Ecto neural progenitor cell (in vitro differentiated cells): ENCODE results near the gene ASL.
"Not testable (repeated sequence)": the region's sequence is repeated elsewhere in the genome, so short reads cannot be mapped to it uniquely, and the experiment has no call there.

ENCODE experiments used
- DNase-seq: peaks from one replicate; pipeline ENCODE4 v3.0.0-alpha.2; 2018; ENCODE audit warnings: low spot score

ASL gene

GRCh38 chr7:66076462-66077329 lies 1.1 kb downstream of the ASL start:
- no peak for DNase-seq

- DNase-seq: no peak
Measured at GRCh38 chr7:66078067-66078466, 2.4 kb downstream of the ASL start.

- DNase-seq: no peak
Measured at GRCh38 chr7:66082083-66082482, 6.5 kb downstream of the ASL start.

- DNase-seq: no peak
Measured at GRCh38 chr7:66082886-66083415, 7.3 kb downstream of the ASL start.

- DNase-seq: no peak
Measured at GRCh38 chr7:66083677-66084076, 8.1 kb downstream of the ASL start.

GRCh38 chr7:66088861-66089838 lies 13.5 kb downstream of the ASL start:
- DNase-seq: no peak

- no peak for DNase-seq
Measured at GRCh38 chr7:66092654-66093053, 17.0 kb downstream of the ASL start.

GRCh38 chr7:66095010-66095409 lies 19.4 kb downstream of the ASL start:
- no peak for DNase-seq

- DNase-seq: no peak
Measured at GRCh38 chr7:66099232-66099550, 23.6 kb downstream of the ASL start.

- DNase-seq: peak; percentile 68
Measured at GRCh38 chr7:66099551-66100407, 24.2 kb downstream of the ASL start.

- no peak for DNase-seq
Measured at GRCh38 chr7:66100408-66101050, 24.9 kb downstream of the ASL start.

- not testable (repeated sequence) for DNase-seq
Measured at GRCh38 chr7:66102168-66102567, 26.5 kb downstream of the ASL start.

GRCh38 chr7:66103994-66104393 lies 28.4 kb downstream of the ASL start:
- DNase-seq: not testable (repeated sequence)

GRCh38 chr7:66105263-66105748 lies 29.7 kb downstream of the ASL start:
- DNase-seq: no peak

- not testable (repeated sequence) for DNase-seq
Measured at GRCh38 chr7:66108410-66108809, 32.8 kb downstream of the ASL start.

- DNase-seq: no peak
Measured at GRCh38 chr7:66110856-66111255, 35.2 kb downstream of the ASL start.

GRCh38 chr7:66114743-66115649 lies 39.4 kb downstream of the ASL start, which contains the start of gene CRCP:
Gene CRCP (plus strand): TSS chr7:66114847. CDS start chr7:66114963, 116 bp downstream.
- DNase-seq: peak; percentile 85

- not testable (repeated sequence) for DNase-seq
Measured at GRCh38 chr7:66116680-66117420, 41.2 kb downstream of the ASL start.

- no peak for DNase-seq
Measured at GRCh38 chr7:66118603-66119002, 43.0 kb downstream of the ASL start.
